GM19438 (cell line): ENCODE results near the gene NUP98.
"Not testable (repeated sequence)": the region's sequence is repeated elsewhere in the genome, so short reads cannot be mapped to it uniquely, and the experiment has no call there.

Experiments
- ATAC-seq: cut with Tn5 transposase; IDR thresholded peaks from one replicate; pipeline ENCODE4 v1.9.1; 2021; ENCODE audit warnings: low read depth; ENCODE audit not compliant: unreplicated experiment

Gene NUP98

DNA sequence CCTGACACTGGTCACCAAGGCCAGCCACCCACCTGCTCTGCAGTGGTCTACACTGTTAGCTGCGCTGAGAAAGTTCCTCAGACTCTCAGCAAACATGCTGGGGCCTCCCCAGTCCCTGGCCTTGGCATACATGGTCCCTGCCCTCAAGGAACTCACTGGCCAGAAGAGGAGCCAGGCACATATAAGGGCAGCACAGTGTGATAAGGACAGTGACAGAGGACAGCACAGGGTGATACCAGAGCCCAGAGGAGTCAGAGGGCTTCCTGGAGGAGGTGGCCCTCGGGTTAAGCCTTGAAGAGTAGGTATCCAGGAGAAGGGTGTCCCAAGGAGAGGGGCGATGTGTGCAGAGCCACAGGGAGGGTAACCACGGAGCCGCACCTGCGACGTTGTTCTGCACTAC is 151.8 kb downstream of the NUP98 start:
- no peak for ATAC-seq

DNA sequence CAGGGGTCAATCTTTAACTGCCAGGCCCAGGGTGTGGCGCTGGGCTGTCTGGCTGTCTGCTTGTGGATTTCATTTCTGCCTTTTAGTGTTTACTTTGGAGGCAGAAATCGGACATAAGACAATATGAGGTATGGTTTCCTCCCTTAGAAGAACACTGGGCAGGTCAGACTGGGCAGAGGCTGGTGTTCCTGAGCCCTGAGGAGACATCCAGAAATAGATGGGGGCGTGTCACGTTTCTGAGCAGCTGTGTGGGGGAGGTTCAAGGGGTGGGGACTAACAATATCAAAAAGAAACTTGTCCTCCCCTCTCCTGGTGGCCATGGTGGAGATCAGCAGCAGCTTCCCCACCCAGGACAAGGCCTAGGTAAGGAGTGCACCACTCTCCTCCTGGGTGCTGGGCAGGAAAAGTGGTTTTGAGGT is 152.5 kb downstream of the NUP98 start, which contains the start of gene ART1:
Gene ART1 (plus strand): TSS at position 312 of the 419 bp plus-strand sequence. CDS start 14,086 bp downstream, outside the sequence.
- ATAC-seq, result no peak

DNA sequence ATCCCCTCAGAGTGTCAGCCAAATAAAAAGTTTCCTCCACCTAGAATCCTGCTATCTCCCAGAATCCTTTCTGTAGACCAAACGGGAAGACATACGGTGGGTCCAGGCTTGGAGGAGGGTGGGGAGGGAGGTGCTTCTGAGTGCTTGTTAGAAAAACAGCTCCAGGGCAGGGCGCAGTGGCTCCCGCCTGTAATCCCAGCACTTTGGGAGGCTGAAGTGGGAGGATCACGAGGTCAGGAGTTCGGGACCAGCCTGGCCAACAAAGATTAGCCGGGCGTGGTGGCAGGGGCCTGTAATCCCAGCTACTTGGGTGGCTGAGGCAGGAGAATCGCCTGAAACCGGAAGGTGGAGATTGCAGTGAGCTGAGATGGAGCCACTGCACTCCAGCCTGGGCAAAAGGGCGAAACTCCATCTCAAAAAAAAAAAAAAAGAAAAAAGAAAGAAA is 154.2 kb downstream of the NUP98 start:
- ATAC-seq, result not testable (repeated sequence)

DNA sequence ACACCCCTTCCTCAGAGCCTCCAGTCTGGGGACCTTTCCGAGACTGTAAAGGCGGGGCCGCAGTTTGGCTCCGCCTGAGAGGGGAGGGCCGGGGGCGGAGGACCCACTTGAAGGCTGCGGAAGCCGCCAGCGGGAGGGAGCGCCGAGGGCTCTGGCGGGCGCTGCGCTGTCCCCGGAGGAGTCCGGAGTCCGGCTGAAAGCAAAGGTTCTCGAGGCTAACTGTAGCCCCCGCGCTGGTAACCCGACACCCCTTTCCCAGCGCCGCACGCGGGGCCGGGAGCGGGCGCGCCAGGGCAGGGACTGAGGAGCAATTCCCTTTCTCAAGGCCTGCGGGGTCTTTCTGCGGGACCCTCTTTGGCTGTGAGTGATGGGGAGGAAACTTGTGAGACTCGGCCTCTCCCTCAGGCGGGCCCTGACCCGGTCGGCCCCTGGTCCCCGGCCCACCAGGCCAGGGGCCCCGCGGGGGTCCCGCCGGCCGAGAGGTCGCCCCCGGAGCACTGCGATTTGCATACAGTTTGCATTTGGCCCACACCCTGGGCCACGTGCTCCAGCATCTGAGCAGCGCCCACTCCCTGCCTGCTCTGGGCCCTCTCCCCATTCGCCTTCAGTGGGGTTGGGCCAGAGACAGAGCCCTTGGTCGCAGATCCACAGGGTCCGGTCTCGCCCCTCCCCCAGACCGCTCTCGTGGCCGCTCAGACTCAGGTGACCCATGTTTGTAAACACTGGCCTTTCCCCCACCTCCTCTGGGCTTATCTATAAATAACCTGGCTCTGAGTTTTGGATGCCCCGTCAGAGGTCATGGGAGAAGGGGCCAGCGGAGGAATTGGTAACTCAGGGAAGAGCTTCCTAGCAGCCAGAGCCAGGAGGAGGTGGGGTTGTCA is 155.0 kb downstream of the NUP98 start:
- ATAC-seq, result no peak

DNA sequence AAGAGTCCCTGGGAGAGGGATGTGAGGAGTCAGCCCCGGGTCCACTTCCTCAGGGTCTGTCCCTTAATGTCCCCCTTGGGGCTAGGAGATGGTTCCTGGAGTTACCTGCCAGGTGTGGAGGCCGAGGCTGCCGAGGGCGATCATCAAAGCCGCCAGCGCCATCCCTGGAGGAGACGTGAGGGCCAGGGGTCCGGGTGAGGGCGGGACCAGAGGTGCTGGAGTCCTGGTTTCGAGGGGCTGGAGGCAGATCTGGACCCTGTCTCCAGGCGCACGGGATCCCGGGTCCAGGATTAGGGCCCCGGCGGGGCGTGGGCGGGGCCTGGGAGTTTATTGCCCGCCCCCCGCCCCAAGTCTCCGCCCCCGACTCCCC is 155.7 kb downstream of the NUP98 start, which contains the start of gene ART5:
Gene ART5 (minus strand): TSS at position 292 of the 370 bp plus-strand sequence. CDS start 130 bp downstream, at position 162.
- no peak for ATAC-seq

DNA sequence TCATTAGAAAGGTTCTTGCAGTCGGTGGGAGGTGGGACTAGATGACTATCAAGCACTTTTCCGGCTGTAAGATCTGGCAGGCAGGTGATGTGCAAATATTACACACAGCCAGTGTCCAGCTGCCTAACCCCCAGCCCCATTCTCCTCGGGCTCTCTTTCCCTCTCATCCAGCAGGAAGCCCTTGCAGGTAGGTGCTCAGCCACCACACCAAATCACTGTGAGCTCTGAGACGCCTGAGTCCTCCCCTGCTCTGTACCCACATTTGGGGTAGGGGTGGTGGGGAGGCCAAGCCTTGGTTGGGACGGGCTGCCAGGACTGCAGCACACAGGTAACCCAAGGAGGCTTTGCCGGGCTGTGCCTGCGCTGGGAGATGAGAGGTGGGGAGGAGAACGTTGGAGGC is 156.2 kb downstream of the NUP98 start:
- no peak for ATAC-seq

DNA sequence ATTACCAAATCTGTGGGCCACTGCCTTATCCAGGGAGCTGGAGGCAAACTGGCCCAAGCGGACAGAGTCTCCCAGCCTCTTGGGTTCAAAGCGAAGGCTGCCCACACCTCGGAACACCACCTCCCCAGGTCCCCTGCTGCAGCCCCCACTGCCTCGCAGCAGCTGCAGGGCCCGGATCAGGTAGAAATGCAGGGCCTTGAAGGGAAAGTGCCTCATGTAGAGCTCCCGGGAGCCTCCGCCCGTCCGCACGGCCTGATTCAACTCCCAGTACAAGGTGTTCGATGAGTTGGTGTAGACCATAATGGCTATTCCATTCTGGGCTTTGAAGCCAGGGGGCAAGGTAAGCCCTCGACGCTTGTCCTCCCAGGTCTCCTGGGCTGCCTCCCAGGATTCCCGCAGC is 157.5 kb downstream of the NUP98 start:
- no peak for ATAC-seq

DNA sequence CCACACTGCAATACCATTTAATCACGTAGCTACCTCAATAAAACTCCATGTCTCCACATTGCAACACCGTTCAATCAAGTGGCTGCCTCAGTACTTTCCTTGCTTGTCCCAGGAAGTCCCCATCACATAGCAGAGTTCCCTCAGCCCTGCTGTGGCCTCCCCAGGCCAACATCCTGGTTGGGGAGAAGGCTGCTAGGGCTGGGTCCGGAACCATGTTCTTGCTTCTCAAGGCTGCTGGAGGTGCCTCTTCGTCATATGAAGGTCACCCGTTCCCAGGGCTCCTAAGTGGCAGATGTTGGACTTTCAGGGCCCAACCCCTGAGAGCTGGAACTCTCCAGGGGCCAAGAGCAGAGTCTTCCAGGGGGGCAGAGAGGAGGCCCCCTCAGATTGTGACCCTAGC is 158.8 kb downstream of the NUP98 start:
- ATAC-seq, result no peak

DNA sequence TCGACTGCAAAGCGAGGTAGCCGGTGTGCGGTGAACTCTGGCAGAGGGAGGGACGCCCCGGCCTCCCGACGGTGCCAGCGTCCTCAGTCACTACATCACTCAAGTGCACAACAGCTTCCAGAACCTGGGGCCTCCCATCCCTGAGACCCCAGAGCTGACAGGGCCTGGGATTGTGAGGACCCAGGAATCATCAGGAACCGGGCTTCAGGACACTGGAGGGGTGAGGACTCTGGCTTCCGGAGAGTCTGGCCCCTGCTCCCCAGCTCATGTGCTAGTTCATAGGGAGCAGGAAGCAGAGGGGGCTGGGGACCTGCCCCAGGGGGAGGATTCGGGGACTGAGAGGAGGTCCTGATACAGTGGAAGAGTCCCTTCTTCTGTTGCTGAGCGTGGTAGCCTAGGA is 160.2 kb downstream of the NUP98 start:
- ATAC-seq, result no peak

DNA sequence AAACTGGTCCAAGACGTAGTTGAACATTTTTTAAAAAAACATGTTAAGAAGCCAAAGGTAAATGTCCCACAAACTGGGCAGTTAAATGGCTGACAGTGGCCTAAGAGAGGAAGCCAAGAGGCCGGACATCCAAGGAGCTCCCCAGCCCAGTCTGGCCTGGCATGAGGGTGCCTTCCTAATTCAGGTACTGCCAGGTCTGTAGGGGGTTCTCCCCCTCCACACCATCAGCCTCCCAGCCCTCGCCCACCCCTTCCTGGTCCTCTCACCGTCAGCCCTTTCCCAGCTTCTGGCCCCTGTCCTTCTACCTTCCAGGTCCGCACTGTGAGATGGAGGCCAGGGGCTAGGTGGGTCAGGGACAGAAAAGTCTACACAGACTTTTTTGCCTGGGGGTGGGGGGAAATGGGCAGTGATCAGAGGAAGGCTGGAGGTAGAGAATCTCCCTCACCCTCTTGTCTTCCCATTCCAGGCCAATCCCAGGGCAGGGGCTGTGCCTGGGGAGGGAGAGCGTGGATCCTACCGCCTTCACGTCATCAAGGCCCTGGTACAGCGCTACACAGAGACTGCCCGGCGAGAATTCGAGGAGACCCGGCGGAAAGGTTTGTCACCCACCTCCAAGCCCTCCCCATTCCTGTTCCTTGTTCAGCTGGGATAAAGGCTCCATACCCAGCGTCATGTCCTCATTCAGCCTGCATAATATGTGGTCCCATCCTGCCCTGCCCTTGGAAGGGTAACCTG is 161.5 kb downstream of the NUP98 start:
- no peak for ATAC-seq

DNA sequence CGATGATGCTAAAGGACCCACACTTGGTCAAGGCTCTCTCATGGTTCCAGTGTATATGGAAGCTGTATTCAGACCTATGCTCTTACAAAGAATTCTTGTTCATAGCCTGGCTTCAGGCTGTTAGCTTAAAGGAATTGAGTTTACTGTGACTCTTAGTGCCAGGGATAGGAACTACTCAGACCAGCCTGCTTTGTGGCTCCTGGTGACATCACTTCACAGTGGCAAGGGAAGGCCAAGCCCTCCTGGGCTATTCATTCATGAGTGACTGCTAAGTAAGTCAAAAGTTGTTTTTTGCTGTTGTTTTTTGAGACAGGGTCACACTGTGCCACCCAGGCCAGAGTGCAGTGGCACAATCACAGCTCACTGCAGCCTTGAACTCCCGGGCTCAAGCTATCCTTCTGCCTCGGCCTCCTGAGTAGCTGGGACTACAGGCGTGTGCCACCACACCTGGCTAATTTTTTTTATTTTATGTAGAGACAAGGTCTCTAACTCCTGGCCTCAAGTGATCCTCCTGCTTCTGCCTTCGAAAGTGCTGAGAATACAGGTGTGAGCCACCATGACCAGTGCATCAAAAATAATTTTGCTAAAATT is 165.2 kb downstream of the NUP98 start:
- ATAC-seq, result no peak

DNA sequence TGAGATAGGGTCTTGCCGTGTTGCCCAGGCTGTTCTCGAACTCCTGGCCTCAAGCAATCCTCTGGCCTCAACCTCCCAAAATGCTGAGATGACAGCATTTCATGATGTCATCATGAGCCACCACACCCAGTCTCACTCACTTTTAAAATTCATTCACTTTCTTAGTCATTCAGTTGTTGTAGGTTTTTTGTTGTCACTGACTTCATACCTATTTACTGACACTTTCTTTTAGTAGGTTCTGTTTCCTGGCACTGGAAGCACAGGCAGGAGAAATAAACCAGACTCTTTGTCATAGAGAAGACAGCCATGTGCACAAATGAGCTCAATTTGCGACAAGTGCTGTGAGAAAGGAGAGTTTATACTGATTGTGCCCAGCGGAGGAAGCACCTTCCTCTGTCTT is 166.0 kb downstream of the NUP98 start:
- no peak for ATAC-seq

DNA sequence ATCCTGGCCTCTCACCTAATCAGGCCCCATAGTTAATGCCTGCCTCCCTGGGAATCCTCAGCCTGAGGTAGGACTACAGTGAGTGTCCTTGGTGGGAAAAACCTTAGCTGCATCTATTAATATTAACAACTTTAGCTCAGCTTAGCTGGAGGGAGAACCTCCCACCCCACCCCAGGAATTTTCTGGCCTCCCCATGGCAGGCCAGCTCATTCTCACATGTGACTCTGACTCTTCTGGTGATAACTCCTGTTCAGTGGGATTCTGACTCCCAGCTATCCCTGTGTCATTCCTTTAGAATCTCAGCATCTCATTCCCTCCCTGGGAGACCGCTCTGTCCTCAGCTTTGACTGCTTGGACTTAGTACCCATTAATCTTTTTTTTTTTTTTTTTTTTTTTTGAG is 170.1 kb downstream of the NUP98 start:
- no peak for ATAC-seq

DNA sequence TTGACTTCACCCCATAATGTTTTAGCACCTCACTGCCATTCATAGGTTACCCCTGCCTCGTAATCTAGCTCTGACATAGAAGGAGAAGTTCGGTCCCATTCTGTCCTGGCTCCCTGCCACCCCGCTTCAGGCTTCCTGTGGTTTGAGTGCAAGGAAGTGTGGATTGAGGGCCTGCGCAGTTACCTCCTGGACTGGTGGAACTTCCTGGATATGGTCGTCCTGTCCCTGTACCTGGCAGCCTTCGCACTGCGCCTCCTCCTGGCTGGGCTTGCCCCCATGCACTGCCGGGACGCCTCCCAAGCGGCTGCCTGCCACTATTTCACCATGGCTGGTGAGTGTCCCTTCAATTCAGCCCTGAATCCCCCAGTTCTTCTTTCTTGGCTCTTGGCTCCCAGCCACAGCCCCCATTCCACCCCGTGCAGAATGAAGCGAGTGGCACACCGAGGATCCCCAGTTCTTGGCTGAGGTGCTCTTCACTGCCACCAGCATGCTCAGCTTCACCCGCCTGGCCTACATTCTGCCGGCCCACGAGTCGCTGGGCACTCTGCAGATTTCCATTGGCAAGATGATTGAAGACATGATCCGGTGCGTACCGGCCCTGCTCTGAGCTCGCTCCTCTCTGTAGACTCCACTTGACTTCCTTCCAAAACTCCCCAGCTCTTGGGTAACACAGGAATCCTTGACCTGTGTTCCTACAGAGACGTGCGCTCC is 170.9 kb downstream of the NUP98 start:
- ATAC-seq, result no peak
